Esophagus squamous epithelium (tissue), 5 donors: ENCODE measurements around the gene DTX1. TPM values are rescaled to one million over a fixed set of nuclear protein-coding genes. Genes with fewer than 3 reads are reported as not detected.

Experiments
- DNase-seq: peaks from one replicate; lab custom pipeline; 2025; lab: John Stamatoyannopoulos, UW
- H3K27ac ChIP-seq, 4 donors: fragments of 200-600 bp; sonication (generic); one replicate each; pipeline ENCODE4 v1.5.1; 2016 to 2019; ENCODE audit warnings: mild to moderate bottlenecking in 1 of 4
- H3K27me3 ChIP-seq, 4 donors: fragments of 200-600 bp; sonication (generic); 1 replicate in 3 of 4; 2 replicates in 1 of 4; pipeline versions ENCODE4 v1.5.1 to v1.6.0; 2017 to 2021; ENCODE audit warnings: antibody characterized with exemption in 1 of 4
- H3K36me3 ChIP-seq, 3 donors: fragments of 200-600 bp; sonication (generic); one replicate each; pipeline ENCODE4 v1.5.1; 2016 to 2019
- H3K4me1 ChIP-seq, 3 donors: fragments of 200-600 bp; sonication (generic); one replicate each; pipeline ENCODE4 v1.5.1; 2017 to 2019
- H3K4me3 ChIP-seq, 4 donors: fragments of 200-600 bp; sonication (generic); 1 replicate in 3 of 4; 2 replicates in 1 of 4; pipeline ENCODE4 v1.5.1; 2016 to 2019; ENCODE audit warnings: mild to moderate bottlenecking in 2 of 4, moderate library complexity in 1 of 4
- H3K9me3 ChIP-seq, 3 donors: fragments of 200-600 bp; sonication (generic); one replicate each; pipeline ENCODE4 v1.5.1; 2016 to 2019
- POLR2A ChIP-seq, 4 donors: fragments of 450-650 bp; IDR thresholded peaks; one replicate each; pipeline ENCODE4 v1.6.1; 2017; ENCODE audit warnings: antibody characterized with exemption in 4 of 4, mild to moderate bottlenecking in 4 of 4, moderate library complexity in 3 of 4
- WGBS, 2 donors: methylation state at CpG; one replicate each; pipeline ENCODE4 v1.1.5; 2018; 5-methylcytosine and 5-hydroxymethylcytosine counted together
- intact Hi-C: fragments of 100-400 bp; cut with DNase I; formaldehyde crosslinking; loops from one replicate; pipeline ENCODE4 v1.15.0; 2022
- total RNA-seq, 4 donors: library from RNA; depleted of rRNA; stranded (reverse); fragments of >200 nt; gene quantifications; one replicate each; pipeline ENCODE4 v1.1.0, GENCODE V29; 2016
- TF ChIP-seq, protein P1 (sequence below), 6 experiments: fragments of 450-650 bp in 4 of 6; fragments of 200-600 bp in 2 of 6; sonication (generic) in 2 of 6; IDR thresholded peaks; one replicate each; pipeline ENCODE4 v1.5.1; 2016 to 2019; ENCODE audit warnings: antibody characterized with exemption in 6 of 6, mild to moderate bottlenecking in 4 of 6, moderate library complexity in 4 of 6
- donor health status: DM: yes; HTN: yes; CAD: no.

DTX1 gene
- total RNA-seq, 4 donors from 2014 or later: 0.49 to 4.8 (median 1.8) TPM

DNA sequence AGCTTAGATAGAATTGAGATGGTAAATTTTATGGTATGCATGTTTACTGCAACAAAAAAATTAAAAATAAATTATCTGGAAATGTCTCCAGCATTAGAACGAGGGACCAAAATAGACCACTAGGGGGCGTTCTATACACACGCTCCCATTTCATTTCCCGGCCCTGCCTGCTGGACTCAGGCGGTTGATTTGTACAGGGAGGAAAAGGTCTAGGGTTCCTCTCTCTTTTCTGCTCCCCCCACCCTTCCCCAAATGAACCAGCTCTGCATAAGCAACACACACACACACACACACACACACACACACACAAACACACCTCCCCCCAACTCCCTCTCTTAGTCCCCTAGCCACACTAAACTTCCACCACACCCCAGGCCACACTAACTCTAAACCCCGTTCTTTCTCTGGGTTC is 7.8 kb upstream of the DTX1 start:
- intact Hi-C loops: loop anchor here (5.0 kb wide), 1 partner anchor 124 kb away; no protein-coding TSS in a partner anchor
- H3K27me3 ChIP-seq: peaks cover 0 to 76% (median 0%) of the 10 kb centered on the region in 4 donors
- no peaks in the 10 kb centered on the region for H3K9me3 ChIP-seq
- 0 to 6% methylated on average over 5 to 6 of the region's 6 CpGs for WGBS, 2 donors
- no peak for DNase-seq
- no peak for TF ChIP-seq POLR2A (IDR thresholded peaks at IDR 0.05)
- TF ChIP-seq, protein P1, sequence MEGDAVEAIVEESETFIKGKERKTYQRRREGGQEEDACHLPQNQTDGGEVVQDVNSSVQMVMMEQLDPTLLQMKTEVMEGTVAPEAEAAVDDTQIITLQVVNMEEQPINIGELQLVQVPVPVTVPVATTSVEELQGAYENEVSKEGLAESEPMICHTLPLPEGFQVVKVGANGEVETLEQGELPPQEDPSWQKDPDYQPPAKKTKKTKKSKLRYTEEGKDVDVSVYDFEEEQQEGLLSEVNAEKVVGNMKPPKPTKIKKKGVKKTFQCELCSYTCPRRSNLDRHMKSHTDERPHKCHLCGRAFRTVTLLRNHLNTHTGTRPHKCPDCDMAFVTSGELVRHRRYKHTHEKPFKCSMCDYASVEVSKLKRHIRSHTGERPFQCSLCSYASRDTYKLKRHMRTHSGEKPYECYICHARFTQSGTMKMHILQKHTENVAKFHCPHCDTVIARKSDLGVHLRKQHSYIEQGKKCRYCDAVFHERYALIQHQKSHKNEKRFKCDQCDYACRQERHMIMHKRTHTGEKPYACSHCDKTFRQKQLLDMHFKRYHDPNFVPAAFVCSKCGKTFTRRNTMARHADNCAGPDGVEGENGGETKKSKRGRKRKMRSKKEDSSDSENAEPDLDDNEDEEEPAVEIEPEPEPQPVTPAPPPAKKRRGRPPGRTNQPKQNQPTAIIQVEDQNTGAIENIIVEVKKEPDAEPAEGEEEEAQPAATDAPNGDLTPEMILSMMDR (IDR thresholded peaks at IDR 0.05): peak; percentile 75 to 86 (median 84)
- no peak overlapping the region for H3K27ac ChIP-seq
- no peak overlapping the region for H3K4me3 ChIP-seq
- H3K4me1 ChIP-seq: no peaks in the 10 kb centered on the region
- H3K36me3 ChIP-seq: no peaks in the 10 kb centered on the region

- no peak overlapping the region for H3K27ac ChIP-seq
- H3K27me3 ChIP-seq: peaks cover 0 to 71% (median 0%) of the 10 kb centered on the region in 4 donors
- intact Hi-C loops: loop anchor here (5.0 kb wide), 3 partner anchors 42 to 122 kb away; no protein-coding TSS in a partner anchor
- no peak for DNase-seq
- no peaks in the 10 kb centered on the region for H3K4me1 ChIP-seq
- H3K9me3 ChIP-seq: no peaks in the 10 kb centered on the region
- H3K36me3 ChIP-seq: no peaks in the 10 kb centered on the region
- TF ChIP-seq POLR2A (IDR thresholded peaks at IDR 0.05): no peak
- TF ChIP-seq, protein P1 (IDR thresholded peaks at IDR 0.05): peak in 2 of 6 experiments; percentile 17 to 20
- H3K4me3 ChIP-seq: no peak overlapping the region
- 54 to 62% methylated on average over 11 of the region's 11 CpGs for WGBS, 2 donors
Observed at GRCh38 chr12:113049976-113050742, 6.4 kb upstream of the DTX1 start.

DNA sequence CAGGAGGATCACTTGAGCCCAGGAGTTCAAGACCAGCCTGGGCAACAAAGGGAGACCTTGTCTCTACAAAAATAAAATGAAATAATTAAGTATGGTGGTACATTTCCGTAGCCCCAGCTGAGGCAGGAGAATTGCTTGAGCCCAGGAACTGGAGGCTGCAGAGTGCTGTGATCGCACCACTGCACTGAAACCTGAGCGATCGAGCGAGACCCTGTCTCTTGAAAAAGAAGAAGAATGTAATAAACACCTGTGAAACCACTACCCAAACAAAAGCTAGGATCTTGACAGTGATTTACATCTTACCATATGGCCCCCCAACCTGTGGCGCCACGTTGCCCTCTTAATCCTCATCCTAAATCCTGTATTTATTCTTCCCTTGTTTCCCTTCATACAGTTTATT is 5.7 kb upstream of the DTX1 start:
- intact Hi-C loops: loop anchor here (5.0 kb wide), 2 partner anchors 42 to 112 kb away; no protein-coding TSS in a partner anchor
- Histone ChIP-seq H3K27ac (no peak overlapping the region), H3K4me3 (no peak overlapping the region), H3K36me3 (no peaks in the 10 kb centered on the region), H3K27me3 (peaks cover 0 to 71% (median 2%) of the 10 kb centered on the region in 4 donors), H3K4me1 (peaks cover 0 to 5% (median 0%) of the 10 kb centered on the region in 3 donors), H3K9me3 (no peaks in the 10 kb centered on the region)
- no peak for DNase-seq
- 69 to 73% methylated on average over 7 of the region's 7 CpGs for WGBS, 2 donors
- TF ChIP-seq, protein P1 (IDR thresholded peaks at IDR 0.05): no peak
- no peak for TF ChIP-seq POLR2A (IDR thresholded peaks at IDR 0.05)

GRCh38 chr12:113051759-113052158 is 4.8 kb upstream of the DTX1 start:
- intact Hi-C loops: loop anchor here (5.0 kb wide), 2 partner anchors 41 to 111 kb away; no protein-coding TSS in a partner anchor

More at GRCh38 chr12:113051759-113052158, 4.8 kb upstream of the DTX1 start:
- Histone ChIP-seq H3K4me3 (no peak overlapping the region), H3K27ac (no peak overlapping the region), H3K9me3 (no peaks in the 10 kb centered on the region), H3K4me1 (peaks cover 1 to 15% (median 3%) of the 10 kb centered on the region in 3 donors), H3K27me3 (peaks cover 4 to 78% (median 5%) of the 10 kb centered on the region in 4 donors), H3K36me3 (no peaks in the 10 kb centered on the region)
- 68 to 83% methylated on average over 3 of the region's 4 CpGs for WGBS, 2 donors
- DNase-seq: no peak
- no peak for TF ChIP-seq POLR2A (IDR thresholded peaks at IDR 0.05)
- TF ChIP-seq, protein P1 (IDR thresholded peaks at IDR 0.05): no peak
